H1 (cell line): ENCODE measurements around the gene TP53BP1. TPM values are rescaled to one million over a fixed set of nuclear protein-coding genes. Genes with fewer than 3 reads are reported as not detected.

Experiments
- CTCF ChIA-PET: fragments of 300-600 bp; sonication (Branson Sonifier 250); formaldehyde crosslinking; loops from one replicate; lab custom pipeline; 2021; ENCODE audit not compliant: partially characterized antibody; lab: Charles Lee
- POLR2A ChIA-PET: fragments of 300-600 bp; sonication (Branson Sonifier 250); formaldehyde crosslinking; loops from one replicate; lab custom pipeline; 2021; ENCODE audit warnings: inconsistent platforms; ENCODE audit not compliant: partially characterized antibody; lab: Charles Lee
- DNase-seq, 2 experiments: peaks; one replicate each; pipeline versions ENCODE4 v3.0.0 to v3.0.0-alpha.2; 2010 to 2022; ENCODE audit warnings: low spot score in 2 of 2, low read depth in 1 of 2, mixed read lengths in 1 of 2
- FAIRE-seq: peaks from 2 replicates; lab custom pipeline; 2011; peaks lifted over from hg19 to GRCh38; lab: Jason Lieb, UNC
- H2AFZ ChIP-seq: 2 replicates; pipeline ENCODE4 v1.8.1; 2012; ENCODE audit warnings: low read length, inconsistent platforms
- H2AK5ac ChIP-seq: 2 replicates; pipeline ENCODE4 v1.6.1; 2013; ENCODE audit warnings: low read depth, low read length
- H2BK120ac ChIP-seq: replicated peaks from 2 replicates; pipeline ENCODE3; 2013; ENCODE audit warnings: low read depth, low read length, inconsistent platforms
- H2BK12ac ChIP-seq: 2 replicates; pipeline ENCODE4 v1.6.1; 2013; ENCODE audit warnings: low read depth, low read length
- H2BK15ac ChIP-seq: 2 replicates; pipeline ENCODE4 v1.6.1; 2013; ENCODE audit warnings: low read length
- H2BK20ac ChIP-seq: 2 replicates; pipeline ENCODE4 v1.6.1; 2013; ENCODE audit warnings: low read length
- H2BK5ac ChIP-seq: 2 replicates; pipeline ENCODE4 v1.6.1; 2013; ENCODE audit warnings: low read depth, low read length
- H3K14ac ChIP-seq: 2 replicates; pipeline ENCODE4 v1.6.1; 2013; ENCODE audit warnings: inconsistent platforms; ENCODE audit not compliant: insufficient read length
- H3K18ac ChIP-seq: 2 replicates; pipeline ENCODE4 v1.6.1; 2013; ENCODE audit warnings: low read length; ENCODE audit errors: extremely low read depth
- H3K23ac ChIP-seq: 2 replicates; pipeline ENCODE4 v1.6.1; 2013; ENCODE audit warnings: inconsistent platforms; ENCODE audit not compliant: insufficient read length
- H3K23me2 ChIP-seq: 2 replicates; pipeline ENCODE4 v1.6.1; 2013; ENCODE audit warnings: low read depth, low read length
- H3K27ac ChIP-seq: 2 replicates; pipeline ENCODE4 v1.6.1; 2011; ENCODE audit warnings: low read depth, low read length, inconsistent platforms
- H3K27me3 ChIP-seq, 4 experiments: replicated peaks in 1 of 4; 1 replicate in 1 of 4; 2 replicates in 3 of 4; pipeline versions ENCODE4 v1.6.1 to v1.8.1; 2011 to 2013; ENCODE audit warnings: low read length in 3 of 4, mild to moderate bottlenecking in 3 of 4, inconsistent platforms in 2 of 4, mixed read lengths in 2 of 4, moderate library complexity in 1 of 4; ENCODE audit not compliant: control insufficient read depth in 3 of 4, insufficient read depth in 3 of 4; ENCODE audit errors: extremely low read depth in 1 of 4
- H3K36me3 ChIP-seq, 4 experiments: 2 replicates each; pipeline versions ENCODE4 v1.6.1 to v1.8.1; 2011 to 2013; ENCODE audit warnings: mild to moderate bottlenecking in 4 of 4, low read length in 3 of 4, moderate library complexity in 2 of 4, control low read depth in 1 of 4, inconsistent platforms in 1 of 4; ENCODE audit not compliant: insufficient read depth in 4 of 4, control insufficient read depth in 2 of 4
- H3K4ac ChIP-seq: replicated peaks from 2 replicates; pipeline ENCODE3; 2013; ENCODE audit warnings: low read length, low read depth, mixed read lengths, inconsistent platforms; ENCODE audit not compliant: insufficient read length
- H3K4me1 ChIP-seq, 4 experiments: replicated peaks in 1 of 4; 1 replicate in 1 of 4; 2 replicates in 3 of 4; pipeline versions ENCODE4 v1.6.1 to v1.8.1; 2011 to 2013; ENCODE audit warnings: low read length in 3 of 4, inconsistent platforms in 2 of 4, mixed read lengths in 1 of 4; ENCODE audit not compliant: insufficient read depth in 4 of 4, control insufficient read depth in 3 of 4
- H3K4me2 ChIP-seq, 2 experiments: 2 replicates each; pipeline versions ENCODE4 v1.6.1 to v1.8.1; 2011 to 2013; ENCODE audit warnings: low read depth in 2 of 2, low read length in 2 of 2, control low read depth in 1 of 2, inconsistent platforms in 1 of 2, mild to moderate bottlenecking in 1 of 2; ENCODE audit not compliant: insufficient read depth in 1 of 2
- H3K4me3 ChIP-seq, 4 experiments: fragments of 200-600, 300-600 bp in 1 of 4; sonication (generic), shearing (Covaris generic), sonication (Bioruptor Twin) in 1 of 4; 2 replicates each; pipeline versions ENCODE4 v1.5.1 to v1.8.1; 2011 to 2016; ENCODE audit warnings: low read length in 4 of 4, low read depth in 3 of 4, control low read depth in 2 of 4, inconsistent platforms in 2 of 4, mild to moderate bottlenecking in 2 of 4, mixed read lengths in 1 of 4, moderate library complexity in 1 of 4; ENCODE audit not compliant: insufficient read depth in 2 of 4; ENCODE audit errors: extremely low read depth in 1 of 4
- H3K56ac ChIP-seq: replicated peaks from 2 replicates; pipeline ENCODE3; 2013; ENCODE audit warnings: low read depth, mild to moderate bottlenecking, mixed read lengths, low read length, inconsistent platforms; ENCODE audit not compliant: insufficient read length
- H3K79me1 ChIP-seq: 2 replicates; pipeline ENCODE4 v1.6.1; 2013; ENCODE audit warnings: low read depth, low read length, control low read depth
- H3K79me2 ChIP-seq, 2 experiments: 2 replicates each; pipeline versions ENCODE4 v1.6.1 to v1.8.1; 2012 to 2013; ENCODE audit warnings: low read length in 2 of 2, mild to moderate bottlenecking in 2 of 2, inconsistent platforms in 1 of 2; ENCODE audit not compliant: insufficient read depth in 2 of 2, control insufficient read depth in 1 of 2
- H3K9ac ChIP-seq, 4 experiments: replicated peaks in 1 of 4; 1 replicate in 1 of 4; 2 replicates in 3 of 4; pipeline versions ENCODE4 v1.6.1 to v1.8.1; 2011 to 2013; ENCODE audit warnings: low read depth in 3 of 4, low read length in 3 of 4, control low read depth in 2 of 4, mild to moderate bottlenecking in 2 of 4, moderate library complexity in 2 of 4, inconsistent platforms in 1 of 4; ENCODE audit errors: extremely low read depth in 1 of 4
- H3K9me3 ChIP-seq, 2 experiments: 2 replicates each; pipeline versions ENCODE4 v1.6.1 to v1.8.1; 2012 to 2013; ENCODE audit warnings: mild to moderate bottlenecking in 2 of 2, moderate library complexity in 2 of 2, control low read depth in 1 of 2, inconsistent platforms in 1 of 2, low read depth in 1 of 2, low read length in 1 of 2, mixed read lengths in 1 of 2; ENCODE audit not compliant: insufficient read depth in 2 of 2
- H4K20me1 ChIP-seq, 2 experiments: replicated peaks in 1 of 2; 2 replicates each; pipeline versions ENCODE3 to v1.8.1; 2011 to 2013; ENCODE audit warnings: inconsistent platforms in 2 of 2, low read length in 2 of 2, mild to moderate bottlenecking in 1 of 2; ENCODE audit not compliant: insufficient read depth in 2 of 2, control insufficient read depth in 1 of 2
- H4K5ac ChIP-seq: 2 replicates; pipeline ENCODE4 v1.6.1; 2013; ENCODE audit warnings: low read length, low read depth, mixed read lengths, inconsistent platforms; ENCODE audit not compliant: insufficient read length
- H4K8ac ChIP-seq: 2 replicates; pipeline ENCODE4 v1.8.0; 2013; ENCODE audit warnings: mild to moderate bottlenecking, moderate library complexity, low read length, inconsistent platforms; ENCODE audit not compliant: insufficient read depth; ENCODE audit errors: extremely low read depth
- H4K91ac ChIP-seq: replicated peaks from 2 replicates; pipeline ENCODE3; 2013; ENCODE audit warnings: low read length, mixed read lengths, inconsistent platforms; ENCODE audit not compliant: insufficient read length
- JUND ChIP-seq: IDR thresholded peaks from 2 replicates; pipeline ENCODE4 v1.6.1; 2011; ENCODE audit warnings: mild to moderate bottlenecking, improper control_type of control experiment, low read length
- NRF1 ChIP-seq: IDR thresholded peaks from 2 replicates; pipeline ENCODE4 v1.6.1; 2011; ENCODE audit warnings: mild to moderate bottlenecking, low read depth, low read length, improper control_type of control experiment
- polyA plus RNA-seq, 7 experiments: library from polyadenylated mRNA; depleted of rRNA in 3 of 7; stranded (reverse) in 5 of 7; unstranded in 2 of 7; fragments of >200 nt in 5 of 7; fragments of 200-250 nt in 2 of 7; gene quantifications; 1 replicate in 5 of 7; 2 replicates in 1 of 7; 4 replicates in 1 of 7; pipeline versions ENCODE4 v1.2.1 to v1.2.3, GENCODE V29; 2011 to 2013; ENCODE audit warnings: missing spikeins in 2 of 7, mixed read lengths in 2 of 7
- total RNA-seq: library from RNA; stranded (reverse); fragmentation: NEBNext Ultra II Directional; extraction: Animal tissue kit (Norgen Biotek cat#: 25700); gene quantifications from 2 replicates; pipeline ENCODE4 v1.2.1, GENCODE V29; 2021

TP53BP1 gene
- total and polyA plus RNA-seq, 2 of the 8 experiments (the other 6 are each of a cell fraction or from before 2014, with no cell fraction given), result 34.1 to 63.6 TPM

DNA sequence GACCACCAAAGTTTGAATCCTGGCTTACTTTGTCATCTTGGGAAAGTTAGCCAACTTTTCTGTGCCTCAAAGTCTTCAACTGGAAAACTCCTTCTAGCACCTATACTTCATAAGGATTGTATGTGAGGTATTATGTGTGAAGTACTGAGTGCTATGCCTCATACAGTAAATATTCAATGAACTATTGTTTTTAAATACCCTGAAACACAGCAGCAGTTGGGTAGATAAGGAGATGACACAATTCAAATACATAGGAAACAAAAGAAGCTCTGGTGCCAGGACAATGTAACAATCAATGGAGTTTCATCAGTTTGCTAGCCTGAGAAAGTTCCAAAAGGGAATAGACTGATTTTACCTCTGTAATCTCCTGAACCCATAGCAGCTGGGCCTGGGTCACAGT, 78.8 kb downstream of the TP53BP1 start:
- Histone ChIP-seq H3K23me2 (no peaks in the 10 kb centered on the region), H3K79me1 (no peaks in the 10 kb centered on the region), H2BK15ac (no peak overlapping the region), H3K4ac (no peak overlapping the region), H3K79me2 (no peaks in the 10 kb centered on the region), H3K27me3 (no peaks in the 10 kb centered on the region), H2BK12ac (no peak overlapping the region), H3K4me3 (no peak overlapping the region), H4K8ac (no peak overlapping the region), H3K14ac (no peak overlapping the region), H2BK120ac (no peak overlapping the region), H3K18ac (no peak overlapping the region), H3K36me3 (peaks cover 32 to 79% (median 61%) of the 10 kb centered on the region in 4 experiments), H3K9ac (no peak overlapping the region), H4K20me1 (peaks cover 6 to 10% of the 10 kb centered on the region in 2 experiments), H3K56ac (no peak overlapping the region), H2BK20ac (no peak overlapping the region), H2AK5ac (no peak overlapping the region), H2BK5ac (no peak overlapping the region), H3K27ac (no peak overlapping the region), H3K9me3 (no peaks in the 10 kb centered on the region), H3K23ac (no peak overlapping the region), H3K4me1 (no peaks in the 10 kb centered on the region), H4K91ac (no peak overlapping the region), H2AFZ (no peak overlapping the region), H3K4me2 (no peak overlapping the region), H4K5ac (no peak overlapping the region)
- ChIA-PET POLR2A (no interaction called here), CTCF (interaction anchor here (1.4 kb wide), 1 partner anchor 38 kb away, joined by 4 read pairs; no protein-coding TSS in a partner anchor)
- DNase-seq (no peak), FAIRE-seq (no peak)
- TF ChIP-seq NRF1 (no peak), JUND (no peak)
